GM23338 (cell line): ENCODE results near the gene DMTF1. TPM values are rescaled to one million over a fixed set of nuclear protein-coding genes. Genes with fewer than 3 reads are reported as not detected.
"Not testable (repeated sequence)": the region's sequence is repeated elsewhere in the genome, so short reads cannot be mapped to it uniquely, and the experiment has no call there.

Experiments used
- ATAC-seq: fragments of 200-7000 bp; cut with Tn5 transposase; 3 replicates; pipeline ENCODE4 v1.9.1; 2020
- DNase-seq: peaks from one replicate; pipeline ENCODE4 v3.0.0-alpha.2; 2015; ENCODE audit warnings: low spot score
- H2AFZ ChIP-seq: fragments of 200-600 bp; sonication (generic); 2 replicates; pipeline ENCODE4 v1.8.0; 2016; ENCODE audit warnings: antibody characterized with exemption, mild to moderate bottlenecking, moderate library complexity
- H3F3A ChIP-seq: fragments of 200-600 bp; sonication (generic); replicated peaks from 2 replicates; pipeline ENCODE4 v1.8.0; 2017; ENCODE audit warnings: antibody characterized with exemption, mixed run types, low read depth
- H3K27ac ChIP-seq: fragments of 200-600 bp; sonication (generic); 2 replicates; pipeline ENCODE4 v1.6.1; 2016; ENCODE audit warnings: low read depth
- H3K27me3 ChIP-seq: fragments of 200-600 bp; sonication (generic); 2 replicates; pipeline ENCODE4 v1.8.0; 2016; ENCODE audit warnings: mild to moderate bottlenecking, mixed run types, moderate library complexity; ENCODE audit not compliant: insufficient read depth
- H3K36me3 ChIP-seq: fragments of 200-600 bp; sonication (generic); 2 replicates; pipeline ENCODE4 v1.8.0; 2016; ENCODE audit warnings: mild to moderate bottlenecking; ENCODE audit not compliant: insufficient read depth
- H3K4me1 ChIP-seq: fragments of 200-600 bp; sonication (generic); 2 replicates; pipeline ENCODE4 v1.8.0; 2016; ENCODE audit warnings: mild to moderate bottlenecking, moderate library complexity; ENCODE audit not compliant: insufficient read depth
- H3K4me2 ChIP-seq: fragments of 200-600 bp; sonication (generic); 2 replicates; pipeline ENCODE4 v1.7.1; 2017; ENCODE audit warnings: mixed run types
- H3K4me3 ChIP-seq: fragments of 200-600 bp; sonication (generic); 2 replicates; pipeline ENCODE4 v1.6.1; 2016; ENCODE audit warnings: mixed run types
- H3K79me2 ChIP-seq: fragments of 200-600 bp; sonication (generic); replicated peaks from 2 replicates; pipeline ENCODE4 v1.8.0; 2017; ENCODE audit warnings: mild to moderate bottlenecking; ENCODE audit not compliant: insufficient read depth
- H3K9me2 ChIP-seq: fragments of 200-600 bp; sonication (generic); 2 replicates; pipeline ENCODE4 v1.8.0; 2017; ENCODE audit not compliant: insufficient read depth
- H4K20me1 ChIP-seq: fragments of 200-600 bp; sonication (generic); replicated peaks from 2 replicates; pipeline ENCODE4 v1.8.0; 2017; ENCODE audit warnings: mild to moderate bottlenecking; ENCODE audit not compliant: insufficient read depth
- H3K27ac Mint-ChIP-seq: 2 replicates; pipeline ENCODE4 v1.8.0; 2020; ENCODE audit warnings: inconsistent platforms, mild to moderate bottlenecking, moderate library complexity, mixed read lengths
- H3K27me3 Mint-ChIP-seq: 3 replicates; pipeline ENCODE4 v1.8.0; 2022; ENCODE audit warnings: low read depth, mild to moderate bottlenecking, moderate library complexity, mixed read lengths, inconsistent platforms; ENCODE audit not compliant: insufficient read depth, poor library complexity
- H3K36me3 Mint-ChIP-seq: 3 replicates; pipeline ENCODE4 v1.8.0; 2021; ENCODE audit warnings: low read depth, mild to moderate bottlenecking, inconsistent platforms, moderate library complexity, mixed read lengths
- H3K4me1 Mint-ChIP-seq: 3 replicates; pipeline ENCODE4 v1.8.0; 2020; ENCODE audit warnings: mild to moderate bottlenecking, inconsistent platforms, mixed read lengths
- H3K4me3 Mint-ChIP-seq: 3 replicates; pipeline ENCODE4 v1.8.0; 2021; ENCODE audit warnings: moderate library complexity, mild to moderate bottlenecking, inconsistent platforms, mixed read lengths
- H3K9me3 Mint-ChIP-seq: 3 replicates; pipeline ENCODE4 v1.8.0; 2020; ENCODE audit warnings: moderate library complexity, mild to moderate bottlenecking, inconsistent platforms, mixed read lengths
- CREB1 ChIP-seq: fragments of 250-450 bp; sonication (Bioruptor Pico); IDR thresholded peaks from 2 replicates; pipeline ENCODE4 v1.5.0; 2020; ENCODE audit warnings: low read depth, mild to moderate bottlenecking, moderate library complexity
- EZH2 ChIP-seq: fragments of 200-600 bp; sonication (generic); IDR thresholded peaks from one replicate; pipeline ENCODE4 v1.8.0; 2017; ENCODE audit warnings: antibody characterized with exemption, mild to moderate bottlenecking, low read depth; ENCODE audit not compliant: unreplicated experiment
- EZH2phosphoT487 ChIP-seq: fragments of 200-600 bp; sonication (generic); IDR thresholded peaks from one replicate; pipeline ENCODE4 v1.8.1; 2018; ENCODE audit warnings: antibody characterized with exemption; ENCODE audit not compliant: unreplicated experiment
- REST ChIP-seq: IDR thresholded peaks from one replicate; pipeline ENCODE4 v1.6.1; 2018; ENCODE audit warnings: antibody characterized with exemption; ENCODE audit not compliant: unreplicated experiment
- STAT1 ChIP-seq: IDR thresholded peaks from one replicate; pipeline ENCODE4 v1.6.1; 2016; ENCODE audit warnings: antibody characterized with exemption; ENCODE audit not compliant: unreplicated experiment
- ZNF114 ChIP-seq: fragments of 250-450 bp; sonication (Bioruptor Pico); IDR thresholded peaks from 2 replicates; pipeline ENCODE4 v1.5.0; 2020; ENCODE audit warnings: mild to moderate bottlenecking, moderate library complexity
- ZNF331 ChIP-seq: fragments of 250-450 bp; sonication (Bioruptor Pico); IDR thresholded peaks from 2 replicates; pipeline ENCODE4 v1.5.0; 2020; ENCODE audit warnings: low read depth, mild to moderate bottlenecking, moderate library complexity
- polyA plus RNA-seq: library from polyadenylated mRNA; unstranded; fragments of >200 nt; fragmentation: Nextera tagmentation; extraction: Ambion mirVana; gene quantifications from 2 replicates; pipeline ENCODE4 v1.2.1, GENCODE V29; 2016
- total RNA-seq: library from RNA; depleted of rRNA; stranded (reverse); fragments of >200 nt; shearing (Covaris generic); gene quantifications from 2 replicates; pipeline ENCODE4 v1.2.3, GENCODE V29; 2014

Gene DMTF1
- total and polyA plus RNA-seq, 2 experiments from 2014 or later: 60.4 to 114 TPM

GRCh38 chr7:87204933-87205332 lies 52.7 kb downstream of the DMTF1 start:
- Mint-ChIP-seq H3K4me3 (no peak overlapping the region), H3K9me3 (peaks cover 57% of the 10 kb centered on the region)
- H4K20me1 ChIP-seq: peaks cover 6% of the 10 kb centered on the region; the same call in 1 of the 2 replicates

GRCh38 chr7:87205701-87206100 lies 53.4 kb downstream of the DMTF1 start:
- Histone ChIP-seq H3K36me3 (0 out of 2 replicates have a peak, but pooled peaks cover 20% of the 10 kb centered on the region), H3K9me2 (0 out of 2 replicates have a peak, but pooled peaks cover 13% of the 10 kb centered on the region), H3K79me2 (peaks cover 85% of the 10 kb centered on the region)
- H3F3A ChIP-seq, H3K27ac ChIP-seq, ATAC-seq, H2AFZ ChIP-seq, H4K20me1 ChIP-seq, H3K4me1 ChIP-seq, DNase-seq, H3K27me3 Mint-ChIP-seq, H3K4me3 ChIP-seq, H3K27ac Mint-ChIP-seq, H3K27me3 ChIP-seq, H3K4me2 ChIP-seq, H3K4me3 Mint-ChIP-seq: not testable (repeated sequence)
- Mint-ChIP-seq H3K36me3 (peaks cover 84% of the 10 kb centered on the region), H3K9me3 (peaks cover 60% of the 10 kb centered on the region), H3K4me1 (peaks cover 11% of the 10 kb centered on the region; the same call in 2 of the 3 replicates)

More at GRCh38 chr7:87204933-87205332, 52.7 kb downstream of the DMTF1 start:
- Histone ChIP-seq H3K27me3 (no peaks in the 10 kb centered on the region), H3K4me1 (0 out of 2 replicates have a peak, but pooled peaks cover 4% of the 10 kb centered on the region), H3K4me3 (no peak overlapping the region), H3F3A (no peaks in the 10 kb centered on the region), H3K36me3 (0 out of 2 replicates have a peak, but pooled peaks cover 20% of the 10 kb centered on the region), H3K9me2 (0 out of 2 replicates have a peak, but pooled peaks cover 13% of the 10 kb centered on the region), H2AFZ (no peak overlapping the region), H3K27ac (no peak overlapping the region), H3K79me2 (peaks cover 78% of the 10 kb centered on the region), H3K4me2 (no peak overlapping the region)
- H3K27ac Mint-ChIP-seq: no peak overlapping the region
- DNase-seq (no peak), ATAC-seq (no peak)
- H3K27me3 Mint-ChIP-seq: peaks cover 6% of the 10 kb centered on the region
- peaks cover 11% of the 10 kb centered on the region; the same call in 2 of the 3 replicates for H3K4me1 Mint-ChIP-seq
- TF ChIP-seq ZNF331 (CRISPR knock-in tag) (no peak), STAT1 (no peak), CREB1 (CRISPR knock-in tag) (no peak), ZNF114 (no peak), REST (no peak), EZH2 (no peak)
- H3K36me3 Mint-ChIP-seq: peaks cover 84% of the 10 kb centered on the region

GRCh38 chr7:87206361-87206760 lies 54.1 kb downstream of the DMTF1 start:
- H3K36me3 Mint-ChIP-seq: peaks cover 90% of the 10 kb centered on the region
- no peak overlapping the region for H3K4me3 ChIP-seq
- H3K36me3 ChIP-seq: 0 out of 2 replicates have a peak, but pooled peaks cover 20% of the 10 kb centered on the region
- no peaks in the 10 kb centered on the region for H3F3A ChIP-seq
- H4K20me1 ChIP-seq: no peaks in the 10 kb centered on the region; the same call in 1 of the 2 replicates
- peaks cover 88% of the 10 kb centered on the region for H3K79me2 ChIP-seq
- H3K27me3 Mint-ChIP-seq: peaks cover 6% of the 10 kb centered on the region
- DNase-seq (no peak), ATAC-seq (no peak)
- no peak overlapping the region for H3K4me2 ChIP-seq
- H3K27ac Mint-ChIP-seq: no peak overlapping the region
- H3K4me1 ChIP-seq: 0 out of 2 replicates have a peak, but pooled peaks cover 1% of the 10 kb centered on the region
- no peak overlapping the region for H2AFZ ChIP-seq
- no peak overlapping the region for H3K27ac ChIP-seq
- 0 out of 2 replicates have a peak, but pooled peaks cover 13% of the 10 kb centered on the region for H3K9me2 ChIP-seq
- no peak overlapping the region for H3K4me3 Mint-ChIP-seq
- peaks cover 60% of the 10 kb centered on the region for H3K9me3 Mint-ChIP-seq
- peaks cover 9% of the 10 kb centered on the region; the same call in 2 of the 3 replicates for H3K4me1 Mint-ChIP-seq
- H3K27me3 ChIP-seq: no peaks in the 10 kb centered on the region
- no peak for TF ChIP-seq EZH2phosphoT487
